NCI-H2196 (cell line): Measurements from ENCODE around the gene AMPD1.

Source experiments
- DNase-seq: peaks from one replicate; lab custom pipeline; 2025; ENCODE audit not compliant: unreplicated experiment; lab: John Stamatoyannopoulos, UW

The AMPD1 gene

GRCh38 chr1:114695430-114696058, at the start of gene AMPD1:
Gene AMPD1 (minus strand): TSS chr1:114695546. CDS start chr1:114695471, 75 bp downstream.
- no peak for DNase-seq

GRCh38 chr1:114741963-114742746, 46.8 kb upstream of the AMPD1 start:
- no peak for DNase-seq

GRCh38 chr1:114740331-114740730, 45.0 kb upstream of the AMPD1 start:
- DNase-seq = no peak

- no peak for DNase-seq
These were observed 42.0 kb upstream of the AMPD1 start for GRCh38 chr1:114737314-114737849.

DNA sequence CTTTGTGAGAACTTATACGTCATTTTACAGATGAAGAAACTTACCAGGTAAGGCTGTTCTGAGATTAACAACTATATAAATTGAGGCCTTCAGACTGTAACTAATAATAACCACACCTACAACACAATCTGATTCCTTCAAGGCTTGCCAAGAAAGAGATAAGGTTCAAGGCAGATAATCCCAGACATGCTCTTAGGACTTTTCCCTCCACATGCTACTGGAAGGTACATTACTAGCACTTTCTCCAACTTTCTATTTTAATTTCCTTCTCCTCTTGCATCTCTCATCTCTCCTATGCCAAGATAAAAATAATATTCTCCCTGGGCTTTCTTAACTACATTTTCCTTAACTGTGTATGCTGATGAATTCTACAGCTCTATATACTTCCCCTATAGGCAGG, 40.1 kb upstream of the AMPD1 start:
- DNase-seq = no peak

DNA sequence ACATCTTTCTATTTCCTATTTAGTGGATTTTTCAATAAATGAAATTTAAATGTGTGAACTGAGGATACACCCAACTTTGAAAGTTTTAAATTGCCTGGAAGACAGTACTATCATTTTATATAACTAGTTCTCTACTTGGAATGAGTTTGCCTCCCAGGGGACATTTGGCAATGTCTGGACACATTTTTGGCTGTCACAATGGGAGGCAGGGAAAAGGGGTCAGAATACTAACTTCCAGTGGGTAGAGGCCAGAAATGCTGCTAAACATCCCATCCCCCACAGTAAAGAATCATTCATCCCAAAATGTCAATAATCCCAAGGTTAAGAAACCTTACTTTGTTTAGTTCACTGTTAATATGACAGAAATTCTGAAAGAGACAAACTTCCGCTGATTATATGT, 34.4 kb upstream of the AMPD1 start:
- DNase-seq = no peak

DNA sequence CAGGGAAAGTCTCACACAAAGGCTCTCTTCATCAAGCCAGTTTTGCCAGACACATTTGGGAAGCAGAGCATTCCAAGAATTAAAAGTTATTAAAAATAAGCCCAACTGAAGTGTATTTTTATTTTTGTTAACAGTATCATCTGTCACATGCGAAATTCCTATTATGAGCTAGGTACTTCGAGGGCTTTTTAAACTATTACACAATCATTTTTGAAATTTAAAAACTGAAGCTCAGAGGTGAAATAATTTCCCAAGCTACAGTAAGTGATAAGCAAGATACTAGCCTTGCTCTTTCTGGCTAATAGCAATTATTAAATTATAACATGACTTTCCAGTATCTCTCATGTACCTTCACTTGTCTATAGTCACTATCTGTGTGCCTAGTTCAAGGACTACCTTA, 33.2 kb upstream of the AMPD1 start:
- DNase-seq = no peak

DNA sequence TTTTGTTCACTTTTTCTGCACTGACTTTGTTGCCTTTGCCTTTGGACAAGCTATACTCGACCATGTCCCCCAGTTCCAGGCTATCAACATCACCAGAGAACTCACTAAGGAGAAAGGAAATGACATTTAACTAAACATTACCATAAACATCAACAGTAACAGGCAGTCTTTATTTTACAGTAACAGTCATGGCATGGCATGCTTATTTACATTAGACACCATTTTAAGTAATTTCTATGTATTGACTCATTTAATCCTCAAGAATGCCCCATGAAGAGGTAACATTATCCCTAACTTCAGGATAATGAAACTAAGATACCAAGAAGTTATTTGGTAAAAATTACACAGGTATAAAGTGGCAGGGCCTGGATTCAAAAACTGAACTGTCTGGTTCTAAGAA, 29.9 kb upstream of the AMPD1 start:
- no peak for DNase-seq

GRCh38 chr1:114723915-114724314, 28.6 kb upstream of the AMPD1 start:
- no peak for DNase-seq

DNA sequence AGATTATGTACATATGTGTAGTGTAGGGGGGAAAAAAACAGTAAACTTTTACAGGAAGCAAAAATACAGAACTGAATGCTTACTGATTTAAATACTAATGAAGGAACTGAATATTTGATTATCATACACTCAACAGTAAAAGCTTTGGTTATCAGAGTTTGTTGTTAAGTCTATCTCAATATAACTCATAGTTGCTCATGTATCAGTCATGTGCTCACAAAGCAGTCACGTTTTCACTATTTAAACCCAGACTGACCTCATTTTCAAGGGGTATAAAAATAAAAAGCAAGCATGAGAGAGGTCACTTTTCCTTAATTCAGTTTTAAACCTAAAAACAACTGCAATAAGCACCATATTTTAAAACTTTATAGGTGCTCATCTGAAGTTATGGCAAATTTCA, 28.1 kb upstream of the AMPD1 start:
- DNase-seq = no peak

GRCh38 chr1:114720492-114720891, 25.1 kb upstream of the AMPD1 start:
- DNase-seq = no peak

DNA sequence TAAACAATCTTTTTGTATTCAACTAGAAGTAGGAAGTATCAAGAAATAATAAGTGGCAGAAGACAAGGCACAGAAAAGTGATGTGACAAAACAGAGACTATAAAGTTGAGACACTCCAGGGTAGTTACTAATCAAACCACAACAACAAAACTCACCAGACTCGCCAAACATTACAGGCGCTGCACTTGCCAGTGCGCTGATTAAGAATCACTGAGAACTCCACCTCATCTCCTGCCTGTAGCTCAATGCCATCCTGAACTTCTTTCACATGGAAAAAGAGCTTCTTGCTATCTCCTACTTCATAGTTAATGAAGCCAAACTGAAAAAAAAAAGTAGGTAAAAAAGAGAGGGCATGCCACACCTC, 24.1 kb upstream of the AMPD1 start:
- DNase-seq = no peak

- DNase-seq = no peak
These were observed 23.5 kb upstream of the AMPD1 start for GRCh38 chr1:114718661-114719423.

DNA sequence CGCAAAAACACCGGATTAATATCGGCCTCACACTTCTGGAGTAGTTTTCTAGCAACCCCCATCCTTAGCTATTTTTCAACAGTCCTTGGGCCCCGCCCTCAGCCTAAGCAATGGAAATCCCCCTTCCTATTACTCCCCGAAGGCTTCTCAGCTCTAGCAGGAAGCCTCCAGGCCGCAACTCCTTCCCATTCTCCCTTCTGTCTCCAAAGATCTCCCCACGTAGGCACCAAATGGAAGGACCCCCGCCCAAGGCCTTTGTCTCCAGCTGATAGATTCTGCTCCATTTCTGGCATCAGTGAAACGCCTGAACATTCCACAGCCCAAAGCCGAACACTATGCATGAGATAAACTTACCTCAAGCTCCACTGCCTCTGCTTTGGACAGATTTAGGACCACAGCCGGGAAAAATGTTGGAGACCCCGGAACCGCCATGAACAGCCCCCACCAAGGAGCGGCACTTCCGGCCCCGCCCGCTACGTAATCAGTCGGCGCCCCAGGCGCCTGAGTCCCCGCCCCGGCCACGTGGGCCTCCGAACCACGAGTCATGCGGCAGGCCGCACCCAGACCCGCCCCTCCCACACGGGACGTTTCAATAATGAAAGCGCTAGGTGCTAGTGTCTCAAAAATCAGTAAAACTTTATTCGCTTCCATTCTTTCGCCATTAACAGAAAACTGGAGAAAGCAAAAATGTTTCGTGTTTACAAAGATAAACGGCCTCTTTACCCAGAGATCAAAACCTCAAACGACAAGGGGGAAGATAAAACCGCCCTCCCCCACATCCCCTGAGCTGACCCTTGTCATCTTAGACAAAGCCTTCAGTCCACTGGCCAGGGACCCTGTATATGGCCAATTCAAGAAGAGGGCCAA, 21.2 kb upstream of the AMPD1 start, which contains the start of gene NRAS:
NRAS (minus strand) TSS at position 468 of the 867 bp plus-strand sequence. CDS start 611 bp downstream, outside the sequence.
- peak; percentile 95 for DNase-seq

DNA sequence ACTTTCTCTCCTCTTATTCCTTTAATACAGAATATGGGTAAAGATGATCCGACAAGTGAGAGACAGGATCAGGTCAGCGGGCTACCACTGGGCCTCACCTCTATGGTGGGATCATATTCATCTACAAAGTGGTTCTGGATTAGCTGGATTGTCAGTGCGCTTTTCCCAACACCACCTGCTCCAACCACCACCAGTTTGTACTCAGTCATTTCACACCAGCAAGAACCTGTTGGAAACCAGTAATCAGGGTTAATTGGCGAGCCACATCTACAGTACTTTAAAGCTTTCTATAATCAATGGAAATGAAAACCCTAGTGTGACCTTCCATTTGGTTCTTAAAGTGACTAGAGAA, 20.6 kb upstream of the AMPD1 start:
- no peak for DNase-seq

DNA sequence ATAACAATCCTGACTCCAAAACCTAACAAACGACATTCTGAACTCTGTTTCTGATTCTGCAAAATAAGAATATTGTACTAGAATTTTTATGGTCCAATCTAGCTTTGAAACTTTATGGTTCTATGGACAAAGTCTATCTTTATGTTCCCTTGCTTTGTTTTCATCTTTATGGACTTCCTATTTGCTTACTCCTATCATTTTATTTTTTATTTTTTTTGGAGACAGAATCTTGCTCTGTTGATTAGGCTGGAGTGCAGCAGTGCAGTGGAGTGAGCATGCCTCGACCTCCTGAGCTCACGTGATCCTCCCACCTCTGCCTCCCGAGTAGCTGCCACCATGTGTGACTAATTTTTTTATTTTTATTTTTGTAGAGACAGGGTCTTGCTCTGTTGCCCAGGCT, 17.6 kb upstream of the AMPD1 start:
- DNase-seq = no peak

- DNase-seq = no peak
These were observed 15.0 kb upstream of the AMPD1 start for GRCh38 chr1:114710360-114710759.

GRCh38 chr1:114707604-114708003, 12.3 kb upstream of the AMPD1 start:
- DNase-seq = no peak

GRCh38 chr1:114703242-114703641, 7.9 kb upstream of the AMPD1 start:
- no peak for DNase-seq

DNA sequence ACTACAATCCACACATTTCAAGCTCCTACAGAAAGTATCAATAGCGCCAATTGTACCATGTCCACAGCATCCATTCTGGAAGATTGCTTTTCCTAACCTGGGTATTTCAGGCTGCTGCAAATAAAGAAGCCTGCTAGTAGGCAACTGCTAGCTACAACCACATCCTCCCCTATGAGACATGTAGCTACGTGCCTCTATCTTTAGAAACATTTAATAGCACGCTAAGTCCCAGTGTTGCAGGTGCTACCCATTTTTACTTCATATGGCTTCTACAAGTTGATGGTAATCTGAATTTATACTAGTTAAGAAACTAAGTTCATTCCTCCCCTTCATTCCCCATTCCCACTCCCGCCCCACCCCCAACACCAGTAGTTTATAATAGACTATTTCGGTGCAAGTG, 7.4 kb upstream of the AMPD1 start:
- no peak for DNase-seq

GRCh38 chr1:114701931-114702330, 6.6 kb upstream of the AMPD1 start:
- DNase-seq = no peak
